ENCODE measurements around the gene SAMD13. TPM values are rescaled to one million over a fixed set of nuclear protein-coding genes. Genes with fewer than 3 reads are reported as not detected.
"Not testable (repeated sequence)": the region's sequence is repeated elsewhere in the genome, so short reads cannot be mapped to it uniquely, and the experiment has no call there.

Gene SAMD13
- total RNA-seq, 2 experiments from 2014 or later: 0.84 to 1.1 TPM

DNA sequence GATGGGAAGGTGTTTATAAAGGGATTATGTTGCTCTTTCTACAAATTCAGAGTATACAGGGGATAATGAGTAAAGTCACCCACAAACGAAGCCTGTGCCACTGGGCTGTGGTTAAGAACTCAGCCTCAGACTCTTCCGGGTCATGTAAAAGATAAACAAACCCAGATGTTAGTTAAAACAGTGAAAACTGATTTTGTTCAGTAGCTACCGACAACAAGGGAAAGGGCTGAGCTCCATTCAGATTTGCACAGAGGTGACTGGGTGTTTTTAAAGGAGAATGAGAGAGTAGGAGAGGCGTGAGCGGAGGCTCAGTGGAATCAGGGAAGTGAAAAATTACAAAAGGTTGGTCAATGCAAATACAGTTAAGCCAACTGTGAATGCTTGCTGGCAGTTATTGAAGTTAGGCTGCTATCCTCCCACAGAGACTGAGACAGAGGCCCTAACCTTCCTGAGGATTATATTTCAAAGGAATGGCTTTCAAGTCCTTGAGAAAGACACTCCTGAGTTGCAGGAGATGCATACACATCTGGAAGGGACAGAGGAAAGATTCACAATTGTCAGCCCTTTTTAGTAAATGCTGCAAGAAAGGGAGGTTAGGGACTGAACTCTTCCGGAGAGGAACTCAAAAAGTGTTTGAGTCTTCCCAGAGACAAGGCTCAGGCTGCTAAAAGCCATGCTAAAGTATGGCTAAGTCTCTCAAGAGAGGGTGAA lies 29.9 kb upstream of the SAMD13 start:
- Mint-ChIP-seq H3K36me3 (no peaks in the 10 kb centered on the region), H3K27me3 (no peaks in the 10 kb centered on the region), H3K27ac (peak overlapping the region; percentile 6), H3K4me1 (peaks cover 6% of the 10 kb centered on the region), H3K4me3 (peak overlapping the region; percentile 1), H3K9me3 (peaks cover 3% of the 10 kb centered on the region)
- DNase-seq: no peak

DNA sequence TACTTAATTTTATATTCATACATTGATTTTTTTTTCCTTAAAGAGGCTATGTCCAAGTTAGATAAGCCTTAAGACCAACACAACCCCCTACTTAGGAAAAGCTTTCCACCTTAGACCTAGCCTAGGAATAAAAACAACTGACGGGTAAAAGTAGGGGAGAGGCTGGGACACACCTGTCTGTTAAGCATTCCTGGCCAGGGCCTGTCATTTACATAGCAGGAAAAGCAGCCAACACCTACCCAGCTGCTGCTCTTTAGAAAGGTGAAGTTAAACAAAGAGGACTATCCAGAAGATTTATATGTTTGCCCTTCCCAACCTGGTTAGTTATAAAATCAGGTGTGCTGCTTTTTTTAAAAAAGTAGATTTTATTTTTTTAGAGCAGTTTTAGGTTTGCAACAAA lies 29.1 kb upstream of the SAMD13 start:
- no peak for DNase-seq
- Mint-ChIP-seq H3K27me3 (no peaks in the 10 kb centered on the region), H3K27ac (no peak overlapping the region), H3K36me3 (no peaks in the 10 kb centered on the region), H3K4me3 (no peak overlapping the region), H3K9me3 (peaks cover 3% of the 10 kb centered on the region), H3K4me1 (peaks cover 6% of the 10 kb centered on the region)

- Mint-ChIP-seq H3K4me1 (peaks cover 4% of the 10 kb centered on the region), H3K27me3 (no peaks in the 10 kb centered on the region), H3K9me3 (peaks cover 3% of the 10 kb centered on the region), H3K4me3 (no peak overlapping the region), H3K36me3 (no peaks in the 10 kb centered on the region), H3K27ac (no peak overlapping the region)
- no peak for DNase-seq
Observed at GRCh38 chr1:84277343-84278059, 24.0 kb upstream of the SAMD13 start.

- no peaks in the 10 kb centered on the region for H3K9me3 Mint-ChIP-seq
- H3K36me3 Mint-ChIP-seq: no peaks in the 10 kb centered on the region
- H3K27me3 Mint-ChIP-seq: no peaks in the 10 kb centered on the region
- H3K4me3 Mint-ChIP-seq: no peak overlapping the region
- H3K27ac Mint-ChIP-seq: no peak overlapping the region
- no peak for DNase-seq
- H3K4me1 Mint-ChIP-seq: peaks cover 4% of the 10 kb centered on the region
Observed at GRCh38 chr1:84278905-84279304, 22.6 kb upstream of the SAMD13 start.

- H3K36me3 Mint-ChIP-seq: no peaks in the 10 kb centered on the region
- H3K9me3 Mint-ChIP-seq: peaks cover under 1% of the 10 kb centered on the region
- H3K4me3 Mint-ChIP-seq: no peak overlapping the region
- H3K4me1 Mint-ChIP-seq: peaks cover 4% of the 10 kb centered on the region
- DNase-seq: no peak
- H3K27me3 Mint-ChIP-seq: no peaks in the 10 kb centered on the region
- no peak overlapping the region for H3K27ac Mint-ChIP-seq
Observed at GRCh38 chr1:84280912-84281311, 20.6 kb upstream of the SAMD13 start.

DNA sequence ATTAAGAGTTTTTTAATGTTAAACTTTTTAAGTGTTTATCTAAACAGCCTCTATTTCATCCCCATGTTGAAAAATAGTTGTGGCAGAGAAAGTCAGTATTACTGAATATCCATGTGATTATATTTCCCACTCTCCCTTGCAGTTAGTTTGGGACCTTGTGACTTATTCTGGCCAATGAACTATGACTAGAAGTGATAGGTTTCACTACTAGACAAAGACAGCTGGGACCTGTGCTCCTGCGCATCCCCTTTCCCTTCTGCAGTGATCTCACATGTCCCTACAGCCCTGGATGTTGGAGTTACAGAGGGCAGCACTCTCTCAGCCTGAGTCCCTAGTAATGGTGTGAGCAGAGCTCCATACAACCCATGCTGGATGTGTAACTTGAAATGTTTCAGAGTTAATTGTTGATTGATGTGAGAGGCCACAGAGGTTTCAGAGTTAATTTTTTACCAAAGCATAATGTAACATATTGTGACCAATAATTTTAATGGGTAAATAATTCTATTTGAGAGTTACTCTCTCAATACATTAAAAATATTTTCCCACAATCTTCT lies 18.7 kb upstream of the SAMD13 start:
- Mint-ChIP-seq H3K9me3 (peaks cover 11% of the 10 kb centered on the region), H3K4me3 (no peak overlapping the region), H3K4me1 (peaks cover 2% of the 10 kb centered on the region)

DNA sequence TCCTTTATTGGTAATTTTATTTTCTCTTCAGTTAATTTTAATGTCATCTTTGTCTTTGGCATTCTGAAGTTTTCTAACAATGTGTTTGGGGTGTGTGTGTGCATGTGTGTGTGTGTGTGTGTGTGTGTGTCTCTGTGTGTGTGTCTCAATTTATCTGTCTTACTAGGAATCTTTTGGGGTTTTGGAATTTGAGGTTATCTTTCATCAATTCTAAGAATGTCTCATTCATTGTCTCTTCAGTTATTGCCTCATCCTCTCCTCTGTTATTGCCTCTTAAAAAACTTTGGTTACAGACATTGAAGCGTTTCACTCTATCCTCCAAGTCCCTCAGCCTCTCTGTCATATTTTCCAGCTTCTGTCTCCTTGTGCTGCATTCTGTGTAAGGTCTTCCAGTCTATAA lies 18.1 kb upstream of the SAMD13 start:
- peaks cover 13% of the 10 kb centered on the region for H3K36me3 Mint-ChIP-seq
- DNase-seq: no peak
- no peak overlapping the region for H3K4me3 Mint-ChIP-seq
- H3K27ac Mint-ChIP-seq: no peak overlapping the region
- no peaks in the 10 kb centered on the region for H3K4me1 Mint-ChIP-seq
- H3K9me3 Mint-ChIP-seq: peaks cover 11% of the 10 kb centered on the region
- no peaks in the 10 kb centered on the region for H3K27me3 Mint-ChIP-seq

More for the DNA sequence above, 18.7 kb upstream of the SAMD13 start:
- peaks cover 13% of the 10 kb centered on the region for H3K36me3 Mint-ChIP-seq
- H3K27ac Mint-ChIP-seq: no peak overlapping the region
- no peak for DNase-seq
- no peaks in the 10 kb centered on the region for H3K27me3 Mint-ChIP-seq

DNA sequence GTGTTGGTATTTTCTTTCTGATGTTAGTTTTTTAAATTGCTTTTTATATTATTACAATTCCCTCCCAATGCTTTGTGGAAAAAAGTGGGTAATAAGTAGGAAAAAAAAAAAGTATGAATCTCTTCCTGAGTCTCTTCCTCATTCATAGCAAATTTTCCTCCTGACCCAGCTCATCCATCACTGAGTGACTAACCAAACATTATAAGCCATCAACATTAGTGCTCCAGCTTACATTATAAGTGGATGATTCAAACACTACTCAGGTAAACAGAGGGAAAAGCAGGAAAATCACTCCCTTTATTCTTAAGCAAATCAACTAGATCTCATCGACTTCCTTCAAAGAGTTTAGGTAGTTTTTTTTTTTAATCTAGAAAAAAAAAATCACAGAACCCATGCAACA lies 15.4 kb upstream of the SAMD13 start:
- Mint-ChIP-seq H3K36me3 (peaks cover 13% of the 10 kb centered on the region), H3K9me3 (peaks cover 16% of the 10 kb centered on the region), H3K27me3 (no peaks in the 10 kb centered on the region), H3K4me1 (no peaks in the 10 kb centered on the region), H3K27ac (no peak overlapping the region), H3K4me3 (no peak overlapping the region)
- no peak for DNase-seq

GRCh38 chr1:84287389-84287788 lies 14.1 kb upstream of the SAMD13 start:
- peaks cover 16% of the 10 kb centered on the region for H3K9me3 Mint-ChIP-seq
- H3K36me3 Mint-ChIP-seq: peaks cover 13% of the 10 kb centered on the region
- H3K4me1 Mint-ChIP-seq, DNase-seq, H3K4me3 Mint-ChIP-seq, H3K27ac Mint-ChIP-seq, H3K27me3 Mint-ChIP-seq: not testable (repeated sequence)

DNA sequence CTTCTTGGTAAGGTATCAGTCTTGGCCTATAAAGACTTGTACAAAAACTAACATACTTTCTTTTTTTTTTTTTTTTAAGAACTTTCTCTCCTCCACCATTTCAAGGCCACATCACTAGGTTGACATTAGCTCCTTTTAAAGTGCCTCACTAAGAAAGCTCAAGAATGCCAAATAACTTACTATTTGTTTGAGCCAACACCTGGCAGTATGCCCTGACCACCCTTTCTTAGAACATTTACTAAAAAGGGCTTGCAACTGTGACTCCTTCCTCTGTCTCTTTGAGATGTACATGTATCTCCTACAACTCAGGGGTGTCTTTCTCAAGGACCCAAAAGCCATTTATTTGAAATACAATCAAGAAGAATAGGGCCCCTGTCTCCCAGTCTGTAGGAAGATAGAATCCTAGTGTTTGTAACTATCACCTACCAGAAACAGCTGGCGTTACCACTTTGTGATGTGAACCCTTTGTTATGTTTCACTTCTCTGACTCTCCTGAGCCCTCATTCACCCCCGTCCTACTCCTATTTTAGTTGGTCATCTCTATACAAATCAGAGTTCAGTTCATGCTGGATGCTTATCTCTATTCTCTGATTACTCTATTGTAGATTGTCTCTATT lies 12.2 kb upstream of the SAMD13 start:
- no peak for DNase-seq
- Mint-ChIP-seq H3K9me3 (peaks cover 16% of the 10 kb centered on the region), H3K4me1 (no peaks in the 10 kb centered on the region), H3K4me3 (no peak overlapping the region), H3K27ac (no peak overlapping the region), H3K27me3 (no peaks in the 10 kb centered on the region), H3K36me3 (peaks cover 13% of the 10 kb centered on the region)

DNA sequence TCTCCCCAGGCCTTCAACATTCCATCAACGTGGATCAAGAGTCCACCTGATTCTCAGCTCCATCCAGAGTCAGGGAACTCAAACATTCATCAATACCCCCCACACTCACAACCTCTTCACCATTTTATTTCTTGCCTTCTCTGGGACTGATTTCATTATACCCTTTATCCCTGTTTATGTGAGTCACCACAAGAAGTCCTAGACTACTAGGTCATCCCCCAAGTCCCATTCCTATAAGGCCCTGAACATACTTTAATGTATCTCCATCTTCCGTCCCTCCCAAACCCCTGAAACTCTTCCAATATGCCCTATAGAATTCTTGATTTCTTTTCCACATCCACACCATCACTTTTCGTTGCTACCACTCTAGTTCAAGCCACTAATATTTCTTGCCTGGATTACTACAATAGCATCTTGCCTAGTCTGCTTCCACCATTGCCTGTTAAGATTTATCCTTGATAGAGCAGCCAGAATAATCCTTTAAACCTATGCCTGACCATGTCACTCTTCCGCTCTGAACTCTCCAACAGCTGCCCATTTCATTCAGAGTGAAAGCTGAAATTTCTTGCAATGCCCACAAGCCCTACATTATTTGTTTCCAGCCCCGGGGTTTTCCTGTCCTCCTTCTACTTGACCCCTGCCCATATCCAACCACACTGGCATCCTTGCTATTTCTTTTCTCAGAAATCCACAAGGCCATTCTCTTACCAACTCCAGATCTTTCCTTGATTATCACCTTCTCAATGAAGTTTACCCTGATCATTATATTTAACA lies 9.4 kb upstream of the SAMD13 start:
- DNase-seq: no peak
- Mint-ChIP-seq H3K9me3 (peaks cover 9% of the 10 kb centered on the region), H3K27me3 (no peaks in the 10 kb centered on the region), H3K36me3 (peaks cover 7% of the 10 kb centered on the region), H3K4me3 (no peak overlapping the region), H3K27ac (no peak overlapping the region), H3K4me1 (no peaks in the 10 kb centered on the region)

- H3K4me1 Mint-ChIP-seq: no peaks in the 10 kb centered on the region
- DNase-seq: no peak
- no peaks in the 10 kb centered on the region for H3K27me3 Mint-ChIP-seq
- H3K27ac Mint-ChIP-seq: no peak overlapping the region
- no peaks in the 10 kb centered on the region for H3K36me3 Mint-ChIP-seq
- H3K4me3 Mint-ChIP-seq: no peak overlapping the region
- peaks cover 6% of the 10 kb centered on the region for H3K9me3 Mint-ChIP-seq
Observed at GRCh38 chr1:84293766-84294165, 7.7 kb upstream of the SAMD13 start.

- no peak for DNase-seq
- no peaks in the 10 kb centered on the region for H3K27me3 Mint-ChIP-seq
- H3K9me3 Mint-ChIP-seq: peaks cover under 1% of the 10 kb centered on the region
- H3K4me1 Mint-ChIP-seq: peaks cover 6% of the 10 kb centered on the region
- no peaks in the 10 kb centered on the region for H3K36me3 Mint-ChIP-seq
- no peak overlapping the region for H3K27ac Mint-ChIP-seq
- no peak overlapping the region for H3K4me3 Mint-ChIP-seq
Observed at GRCh38 chr1:84294751-84295150, 6.8 kb upstream of the SAMD13 start.

DNA sequence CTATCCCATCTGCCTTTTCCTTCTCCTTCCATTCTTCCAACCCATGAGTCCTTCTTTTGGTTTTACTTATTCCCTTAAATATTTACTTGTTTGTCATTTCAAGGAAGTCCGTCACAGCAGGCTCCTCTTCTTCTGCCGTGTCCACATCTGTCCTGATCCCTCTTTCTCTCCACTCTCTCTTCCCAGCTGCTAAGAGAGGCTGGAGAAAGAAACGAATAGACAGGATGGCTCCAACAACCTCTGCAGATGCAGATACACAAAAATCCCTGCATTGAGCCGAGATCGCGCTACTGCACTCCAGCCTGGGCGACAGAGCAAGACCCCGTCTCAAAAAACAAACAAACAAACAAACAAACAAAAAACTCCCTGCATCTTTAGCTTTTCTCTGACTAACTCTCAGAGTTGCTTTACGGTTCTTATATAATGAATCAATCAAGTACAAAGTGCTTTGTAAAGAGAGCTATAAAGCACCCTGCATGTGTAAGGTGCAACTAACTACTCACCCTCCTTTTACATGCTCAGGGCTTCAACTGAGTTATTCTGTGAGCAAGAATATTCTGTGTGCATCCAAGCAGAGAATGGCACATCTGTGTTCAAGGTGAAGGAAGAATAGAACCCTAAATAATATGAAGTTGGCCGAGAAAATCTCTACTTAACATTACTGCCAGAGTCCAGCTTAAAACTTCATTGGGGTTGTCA lies 3.8 kb upstream of the SAMD13 start:
- H3K4me1 Mint-ChIP-seq: peaks cover 27% of the 10 kb centered on the region
- DNase-seq: no peak
- peak overlapping the region; percentile 67 for H3K27ac Mint-ChIP-seq
- H3K4me3 Mint-ChIP-seq: peak overlapping the region; percentile 90
- no peaks in the 10 kb centered on the region for H3K9me3 Mint-ChIP-seq
- H3K36me3 Mint-ChIP-seq: no peaks in the 10 kb centered on the region
- H3K27me3 Mint-ChIP-seq: no peaks in the 10 kb centered on the region
